ENCODE data around the gene CRADD.
"Not testable (repeated sequence)": the region's sequence is repeated elsewhere in the genome, so short reads cannot be mapped to it uniquely, and the experiment has no call there.

DNA sequence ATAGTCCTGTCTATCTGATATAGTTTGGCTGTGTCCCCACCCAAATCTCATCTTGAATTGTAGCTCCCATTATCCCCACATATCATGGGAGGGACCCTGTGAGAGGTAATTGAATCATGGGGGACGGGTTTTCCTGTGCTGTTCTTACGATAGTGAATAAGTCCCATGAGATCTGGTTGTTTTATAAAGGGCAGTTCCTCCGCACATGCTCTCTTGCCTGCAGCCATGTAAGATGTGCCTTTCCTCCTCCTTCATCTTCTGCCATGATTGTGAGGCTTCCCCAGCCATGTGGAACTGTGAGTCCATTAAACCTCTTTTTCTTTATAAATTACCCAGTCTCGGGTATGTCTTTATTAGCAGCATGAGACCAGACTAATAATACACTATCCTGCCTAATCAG, 251.9 kb downstream of the CRADD start:
- TF ChIP-seq, protein P1, sequence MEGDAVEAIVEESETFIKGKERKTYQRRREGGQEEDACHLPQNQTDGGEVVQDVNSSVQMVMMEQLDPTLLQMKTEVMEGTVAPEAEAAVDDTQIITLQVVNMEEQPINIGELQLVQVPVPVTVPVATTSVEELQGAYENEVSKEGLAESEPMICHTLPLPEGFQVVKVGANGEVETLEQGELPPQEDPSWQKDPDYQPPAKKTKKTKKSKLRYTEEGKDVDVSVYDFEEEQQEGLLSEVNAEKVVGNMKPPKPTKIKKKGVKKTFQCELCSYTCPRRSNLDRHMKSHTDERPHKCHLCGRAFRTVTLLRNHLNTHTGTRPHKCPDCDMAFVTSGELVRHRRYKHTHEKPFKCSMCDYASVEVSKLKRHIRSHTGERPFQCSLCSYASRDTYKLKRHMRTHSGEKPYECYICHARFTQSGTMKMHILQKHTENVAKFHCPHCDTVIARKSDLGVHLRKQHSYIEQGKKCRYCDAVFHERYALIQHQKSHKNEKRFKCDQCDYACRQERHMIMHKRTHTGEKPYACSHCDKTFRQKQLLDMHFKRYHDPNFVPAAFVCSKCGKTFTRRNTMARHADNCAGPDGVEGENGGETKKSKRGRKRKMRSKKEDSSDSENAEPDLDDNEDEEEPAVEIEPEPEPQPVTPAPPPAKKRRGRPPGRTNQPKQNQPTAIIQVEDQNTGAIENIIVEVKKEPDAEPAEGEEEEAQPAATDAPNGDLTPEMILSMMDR (IDR thresholded peaks at IDR 0.05), result not testable (repeated sequence)
- TF ChIP-seq POLR2A, POLR2AphosphoS5 (IDR thresholded peaks at IDR 0.05): not testable (repeated sequence)

Data from suprapubic skin (tissue), 4 donors.